HG02588 (cell line): ENCODE results near the gene MIB1.
"Not testable (repeated sequence)": the region's sequence is repeated elsewhere in the genome, so short reads cannot be mapped to it uniquely, and the experiment has no call there.

Experiments
- ATAC-seq: cut with Tn5 transposase; IDR thresholded peaks from one replicate; pipeline ENCODE4 v1.9.1; 2021; ENCODE audit warnings: mild to moderate bottlenecking, moderate library complexity; ENCODE audit not compliant: unreplicated experiment

Gene MIB1

GRCh38 chr18:21742315-21742687 lies 1.7 kb downstream of the MIB1 start:
- ATAC-seq, result no peak

- no peak for ATAC-seq
Measured at GRCh38 chr18:21743166-21743832, 2.7 kb downstream of the MIB1 start.

GRCh38 chr18:21745231-21745630 lies 4.6 kb downstream of the MIB1 start:
- ATAC-seq, result no peak

DNA sequence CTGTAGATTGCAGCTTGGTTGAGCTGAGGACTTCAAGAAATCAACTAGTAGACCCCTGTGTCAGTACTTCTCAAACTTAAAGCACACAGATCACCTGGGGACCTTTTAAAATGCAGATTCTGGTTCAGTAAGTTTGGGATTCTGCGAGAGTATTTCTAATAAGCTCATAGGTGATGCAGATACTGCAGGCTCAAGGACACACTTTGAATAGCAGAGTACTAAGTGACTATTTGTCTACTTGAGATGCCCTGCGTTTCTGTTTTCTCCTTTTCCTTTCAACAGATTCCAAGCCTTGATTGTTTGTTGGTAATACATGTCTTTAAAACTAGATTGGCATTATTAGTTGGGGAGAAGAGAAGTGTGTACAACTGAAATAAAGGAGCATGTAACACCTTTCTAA lies 6.7 kb downstream of the MIB1 start:
- ATAC-seq, result no peak

GRCh38 chr18:21747764-21748693 lies 7.4 kb downstream of the MIB1 start:
- ATAC-seq, result no peak

GRCh38 chr18:21757833-21758232 lies 17.2 kb downstream of the MIB1 start:
- no peak for ATAC-seq

GRCh38 chr18:21759836-21760235 lies 19.2 kb downstream of the MIB1 start:
- no peak for ATAC-seq

DNA sequence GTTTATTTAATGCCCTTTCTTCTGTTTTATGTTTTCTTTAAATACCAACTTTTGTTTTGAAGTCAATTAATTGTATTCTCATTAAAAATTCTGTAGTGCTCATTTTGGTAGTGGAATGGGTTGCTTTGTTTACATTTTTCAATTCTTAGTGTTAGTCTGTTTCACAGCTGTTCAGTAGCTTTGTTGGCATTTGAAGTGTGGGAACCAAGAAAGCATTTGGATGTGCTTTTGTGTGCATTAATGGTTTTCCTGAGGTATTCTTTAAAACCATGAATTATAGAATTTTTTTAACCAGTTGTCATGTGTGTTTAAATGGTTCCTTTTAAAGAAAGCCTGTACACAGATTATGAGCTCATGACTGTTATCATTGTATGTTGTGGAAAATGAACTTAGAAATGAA lies 19.7 kb downstream of the MIB1 start:
- ATAC-seq, result no peak

DNA sequence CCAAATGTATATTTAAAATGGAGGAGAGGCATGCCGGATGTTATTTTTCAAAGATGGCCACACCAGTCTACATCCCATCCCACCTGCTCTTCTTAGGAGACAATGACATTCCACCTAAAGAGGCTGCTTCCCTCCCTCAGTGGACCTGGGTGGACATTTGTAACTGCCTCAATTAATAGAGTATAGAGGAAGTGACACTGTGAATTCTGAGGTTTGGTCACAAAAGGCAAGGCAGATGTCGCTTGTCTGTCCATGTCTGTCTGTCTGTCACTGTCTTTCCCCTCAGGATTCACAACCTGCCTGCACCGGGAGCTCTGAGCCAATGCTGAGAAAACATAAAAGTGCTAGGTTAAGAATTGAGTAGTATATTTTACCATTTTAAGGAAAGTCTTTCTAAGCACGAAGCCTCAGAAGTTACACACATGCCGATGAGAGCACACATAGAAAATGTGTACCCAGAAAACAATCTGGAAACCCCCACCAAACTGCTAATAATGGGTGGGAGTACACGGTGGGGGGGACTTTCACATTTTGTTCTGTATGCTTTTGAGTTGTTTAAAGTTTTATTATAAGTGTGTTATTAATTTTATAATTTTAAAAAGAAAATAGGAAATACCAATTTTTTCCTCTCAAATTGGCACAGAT lies 21.0 kb downstream of the MIB1 start:
- no peak for ATAC-seq

DNA sequence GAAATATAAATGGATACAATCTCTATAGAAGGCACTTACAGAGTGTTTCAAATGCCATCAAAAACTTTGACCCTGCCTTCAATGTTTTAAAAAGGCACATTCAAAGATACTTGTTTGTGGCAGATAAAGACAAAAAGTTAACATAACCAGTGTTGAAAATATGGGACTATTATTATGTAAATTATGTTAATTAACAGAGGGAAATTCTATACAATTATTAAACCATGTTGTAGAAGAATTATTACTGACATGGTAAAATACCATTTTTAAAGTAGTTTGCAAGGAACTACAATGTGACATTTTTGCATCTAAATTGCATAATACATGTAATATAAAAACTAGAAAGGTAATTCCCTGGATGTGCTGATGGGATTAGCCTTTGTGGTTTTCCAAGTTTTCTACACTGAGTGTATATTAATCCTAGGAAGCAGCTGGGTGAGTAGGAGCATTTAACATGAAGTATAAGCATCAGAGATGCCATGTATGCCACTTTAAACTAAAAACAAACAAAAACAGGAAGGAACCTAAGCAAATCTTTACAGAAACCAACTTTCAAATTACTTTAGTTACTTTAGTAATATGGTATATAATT lies 21.7 kb downstream of the MIB1 start:
- no peak for ATAC-seq

- ATAC-seq, result no peak
Measured at GRCh38 chr18:21763846-21764646, 23.5 kb downstream of the MIB1 start.

- ATAC-seq, result no peak
Measured at GRCh38 chr18:21769206-21769605, 28.6 kb downstream of the MIB1 start.

DNA sequence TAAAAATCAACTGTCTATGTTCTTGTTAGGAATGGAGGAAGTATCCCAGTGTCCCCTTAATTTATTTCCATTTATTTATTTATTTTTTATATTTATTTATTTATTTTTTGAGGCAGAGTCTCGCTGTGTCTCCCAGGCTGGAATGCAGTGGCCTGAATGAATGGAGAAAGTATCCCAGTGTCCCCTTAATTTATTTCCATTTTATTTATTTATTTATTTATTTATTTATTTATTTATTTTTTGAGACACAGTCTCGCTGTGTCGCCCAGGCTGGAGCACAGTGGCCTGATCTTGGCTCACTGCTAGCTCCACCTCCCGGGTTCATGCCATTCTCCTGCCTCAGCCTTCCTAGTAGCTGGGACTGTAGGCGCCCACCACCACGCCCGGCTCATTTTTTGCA lies 34.1 kb downstream of the MIB1 start:
- no peak for ATAC-seq

GRCh38 chr18:21777814-21778213 lies 37.2 kb downstream of the MIB1 start:
- ATAC-seq, result peak; percentile 51

- ATAC-seq, result no peak
Measured at GRCh38 chr18:21786526-21786925, 45.9 kb downstream of the MIB1 start.

DNA sequence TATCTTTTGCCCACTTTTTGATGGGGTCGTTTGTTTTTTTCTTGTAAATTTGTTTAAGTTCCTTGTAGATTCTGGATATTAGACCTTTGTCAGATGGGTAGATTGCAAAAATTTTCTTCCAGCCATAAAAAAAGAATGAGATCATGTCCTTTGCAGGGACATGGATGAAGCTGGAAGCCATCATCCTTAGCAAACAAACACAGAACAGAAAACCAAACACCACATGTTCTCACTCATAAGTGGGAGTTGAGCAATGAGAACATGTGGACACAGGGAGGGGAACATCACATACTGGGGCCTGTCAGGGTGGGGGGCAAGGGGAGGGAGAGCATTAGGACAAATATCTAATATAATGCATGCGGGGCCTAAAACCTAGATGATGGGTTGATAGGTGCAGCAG lies 55.5 kb downstream of the MIB1 start:
- not testable (repeated sequence) for ATAC-seq

DNA sequence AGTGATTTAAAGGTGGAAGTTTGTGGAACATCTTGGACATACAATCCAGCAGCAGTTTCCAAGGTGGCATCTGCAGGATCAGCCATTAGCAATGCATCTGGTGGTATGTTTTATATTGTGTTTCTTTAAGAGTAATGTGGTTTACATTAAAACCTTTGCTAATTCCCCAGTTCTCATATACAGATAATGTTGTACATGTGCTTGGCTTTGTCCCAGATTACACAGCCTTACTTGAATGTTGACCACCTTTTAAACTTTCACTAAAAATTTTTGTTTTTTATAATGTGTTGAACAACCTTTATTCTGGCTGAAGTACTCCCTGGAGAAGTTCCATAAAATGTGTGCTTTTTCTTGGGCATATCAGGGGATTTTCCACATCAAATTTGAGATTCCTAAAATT lies 57.5 kb downstream of the MIB1 start:
- no peak for ATAC-seq

GRCh38 chr18:21799721-21800120 lies 59.1 kb downstream of the MIB1 start:
- no peak for ATAC-seq

DNA sequence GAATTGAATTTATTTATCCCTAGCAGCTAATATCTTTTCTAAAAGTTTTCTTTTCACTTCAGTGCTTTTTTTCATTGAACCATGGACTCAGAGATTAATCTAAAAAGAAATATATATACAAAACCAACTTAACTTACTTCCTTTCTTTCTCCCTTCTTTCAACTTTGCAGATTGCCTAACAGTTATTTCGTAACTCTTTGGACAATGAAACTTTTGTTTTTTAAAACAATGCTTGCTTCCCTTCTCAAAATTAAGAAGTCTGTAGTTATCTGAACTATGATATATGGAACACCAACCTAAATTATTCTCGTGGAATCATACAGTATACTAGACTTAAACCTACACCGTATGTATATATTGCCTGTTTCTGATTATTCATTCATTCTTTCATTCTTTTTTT lies 62.9 kb downstream of the MIB1 start:
- no peak for ATAC-seq

- no peak for ATAC-seq
Measured at GRCh38 chr18:21805771-21806366, 65.3 kb downstream of the MIB1 start.
